GM15510 (cell line): Measurements from ENCODE around the gene ATAT1.

Experiments
- POLR2A ChIP-seq: IDR thresholded peaks from 3 replicates; pipeline ENCODE4 v1.6.1; 2011; ENCODE audit warnings: borderline replicate concordance; ENCODE audit not compliant: insufficient read length; ENCODE audit errors: extremely low read depth

The ATAT1 gene

DNA sequence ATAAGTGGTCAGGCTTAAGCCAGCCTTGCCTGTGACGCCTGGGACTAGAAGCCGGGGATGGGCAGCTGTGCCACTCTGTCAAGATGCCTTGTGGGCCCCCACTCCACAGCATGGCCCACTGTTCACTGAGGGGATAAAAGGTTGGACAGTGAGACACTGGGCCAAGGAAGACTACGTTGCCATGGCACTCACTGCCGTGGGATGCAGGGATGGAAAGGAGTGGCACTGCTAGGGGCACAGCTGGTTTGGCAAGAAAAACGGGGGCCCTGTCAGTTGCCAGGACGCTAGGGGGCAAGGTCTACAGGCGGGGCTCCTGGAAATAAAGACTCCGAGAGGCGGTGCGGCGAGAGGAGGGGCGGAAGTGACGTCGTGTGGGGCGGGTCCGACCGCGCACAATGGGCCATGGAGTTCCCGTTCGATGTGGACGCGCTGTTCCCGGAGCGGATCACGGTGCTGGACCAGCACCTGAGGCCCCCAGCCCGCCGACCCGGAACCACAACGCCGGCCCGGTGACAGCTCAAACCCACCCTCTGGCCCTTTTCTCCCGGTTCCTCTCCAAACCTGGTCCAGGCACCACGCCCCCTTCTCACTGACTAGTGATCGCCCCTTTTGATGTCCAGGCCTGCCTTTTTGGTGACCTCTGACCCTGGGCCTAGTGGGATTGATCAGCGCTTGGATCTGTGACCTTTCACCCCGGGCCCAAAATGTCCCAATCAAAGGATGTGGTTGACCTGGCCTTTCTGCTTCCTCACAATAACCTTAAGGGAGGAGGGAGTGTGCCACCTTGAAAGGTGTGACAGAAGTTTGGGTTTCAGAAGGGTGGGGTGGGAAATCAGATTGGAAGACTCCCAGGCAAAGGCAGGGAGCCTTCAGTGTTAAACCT, at the start of gene ATAT1:
Gene ATAT1, plus strand, starts transcription at position 391 of the 883 bp plus-strand sequence.
- peak; percentile 76 for TF ChIP-seq POLR2A

DNA sequence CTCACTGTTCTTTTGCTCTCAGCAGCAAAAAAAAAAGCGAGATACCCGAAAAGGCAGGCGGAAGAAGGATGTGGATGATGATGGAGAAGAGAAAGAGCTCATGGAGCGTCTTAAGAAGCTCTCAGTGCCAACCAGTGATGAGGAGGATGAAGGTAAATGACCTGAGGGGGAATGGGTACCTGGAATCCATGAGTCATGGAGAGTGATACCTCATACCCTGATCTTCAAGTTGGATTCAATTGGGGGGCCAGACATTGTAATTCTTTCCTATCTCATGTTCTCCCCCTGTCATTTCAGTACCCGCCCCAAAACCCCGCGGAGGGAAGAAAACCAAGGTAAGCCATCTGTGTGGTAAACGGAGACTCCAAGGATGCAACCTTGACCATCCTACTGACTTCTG, 48.6 kb upstream of the ATAT1 start:
- TF ChIP-seq POLR2A = no peak

- TF ChIP-seq POLR2A = no peak
Measured at GRCh38 chr6:30583921-30584320, 42.8 kb upstream of the ATAT1 start.

- TF ChIP-seq POLR2A = no peak
Measured at GRCh38 chr6:30589754-30590358, 36.8 kb upstream of the ATAT1 start.

DNA sequence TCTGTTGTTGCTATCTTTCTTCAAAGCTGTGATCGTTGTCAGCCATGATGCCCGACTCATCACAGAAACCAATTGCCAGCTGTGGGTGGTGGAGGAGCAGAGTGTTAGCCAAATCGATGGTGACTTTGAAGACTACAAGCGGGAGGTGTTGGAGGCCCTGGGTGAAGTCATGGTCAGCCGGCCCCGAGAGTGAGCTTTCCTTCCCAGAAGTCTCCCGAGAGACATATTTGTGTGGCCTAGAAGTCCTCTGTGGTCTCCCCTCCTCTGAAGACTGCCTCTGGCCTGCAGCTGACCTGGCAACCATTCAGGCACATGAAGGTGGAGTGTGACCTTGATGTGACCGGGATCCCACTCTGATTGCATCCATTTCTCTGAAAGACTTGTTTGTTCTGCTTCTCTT, 36.2 kb upstream of the ATAT1 start:
- no peak for TF ChIP-seq POLR2A

DNA sequence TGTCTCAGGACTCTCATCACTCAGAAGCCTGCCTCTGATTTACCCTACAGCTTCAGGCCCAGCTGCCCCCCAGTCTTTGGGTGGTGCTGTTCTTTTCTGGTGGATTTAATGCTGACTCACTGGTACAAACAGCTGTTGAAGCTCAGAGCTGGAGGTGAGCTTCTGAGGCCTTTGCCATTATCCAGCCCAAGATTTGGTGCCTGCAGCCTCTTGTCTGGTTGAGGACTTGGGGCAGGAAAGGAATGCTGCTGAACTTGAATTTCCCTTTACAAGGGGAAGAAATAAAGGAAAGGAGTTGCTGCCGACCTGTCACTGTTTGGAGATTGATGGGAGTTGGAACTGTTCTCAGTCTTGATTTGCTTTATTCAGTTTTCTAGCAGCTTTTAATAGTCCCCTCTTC, 35.7 kb upstream of the ATAT1 start:
- TF ChIP-seq POLR2A = no peak

GRCh38 chr6:30592287-30592686, 34.4 kb upstream of the ATAT1 start:
- no peak for TF ChIP-seq POLR2A

GRCh38 chr6:30597315-30598144, 29.1 kb upstream of the ATAT1 start:
- TF ChIP-seq POLR2A = peak; percentile 18

GRCh38 chr6:30598912-30599624, 27.6 kb upstream of the ATAT1 start:
- no peak for TF ChIP-seq POLR2A

DNA sequence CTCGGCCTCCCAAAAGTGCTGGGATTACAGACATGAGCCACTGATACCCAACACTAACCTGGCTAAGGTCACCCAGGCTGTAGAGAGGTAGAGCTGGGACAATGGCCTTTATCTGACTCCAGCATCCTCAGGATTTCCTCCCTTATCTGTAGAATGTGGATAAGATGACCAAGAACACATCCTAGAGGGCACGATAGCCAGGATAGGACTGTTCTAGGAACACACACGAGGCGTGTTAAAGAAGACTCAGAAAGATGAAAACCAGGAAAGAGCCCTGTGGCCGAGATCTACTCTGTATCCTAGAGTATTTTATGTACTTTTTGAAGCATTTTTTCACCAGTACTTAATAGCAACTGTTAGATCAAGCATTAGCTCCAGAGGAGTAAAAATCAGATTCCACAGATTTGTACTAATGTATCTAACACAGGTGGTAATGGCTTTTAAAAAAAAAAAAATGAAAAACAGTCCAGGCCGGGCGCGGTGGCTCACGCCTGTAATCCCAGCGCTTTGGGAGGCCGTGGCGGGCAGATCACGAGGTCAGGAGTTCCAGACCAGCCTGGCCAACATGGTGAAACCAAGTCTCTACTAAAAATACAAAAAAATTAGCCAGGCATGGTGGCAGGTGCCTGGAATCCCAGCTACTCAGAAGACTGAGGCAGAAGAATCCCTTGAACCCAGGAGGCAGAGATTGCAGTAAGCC, 26.9 kb upstream of the ATAT1 start:
- no peak for TF ChIP-seq POLR2A

- TF ChIP-seq POLR2A = peak; percentile 24
Measured at GRCh38 chr6:30600451-30600961, 26.2 kb upstream of the ATAT1 start.

- no peak for TF ChIP-seq POLR2A
Measured at GRCh38 chr6:30601436-30601814, 25.2 kb upstream of the ATAT1 start.

- TF ChIP-seq POLR2A = no peak
Measured at GRCh38 chr6:30601815-30602641, 24.6 kb upstream of the ATAT1 start.
